ENCODE results near the gene CYP4F8. TPM values are rescaled to one million over a fixed set of nuclear protein-coding genes. Genes with fewer than 3 reads are reported as not detected.

Gene CYP4F8
- total and polyA plus RNA-seq, 2 experiments from 2014 or later: not detected

DNA sequence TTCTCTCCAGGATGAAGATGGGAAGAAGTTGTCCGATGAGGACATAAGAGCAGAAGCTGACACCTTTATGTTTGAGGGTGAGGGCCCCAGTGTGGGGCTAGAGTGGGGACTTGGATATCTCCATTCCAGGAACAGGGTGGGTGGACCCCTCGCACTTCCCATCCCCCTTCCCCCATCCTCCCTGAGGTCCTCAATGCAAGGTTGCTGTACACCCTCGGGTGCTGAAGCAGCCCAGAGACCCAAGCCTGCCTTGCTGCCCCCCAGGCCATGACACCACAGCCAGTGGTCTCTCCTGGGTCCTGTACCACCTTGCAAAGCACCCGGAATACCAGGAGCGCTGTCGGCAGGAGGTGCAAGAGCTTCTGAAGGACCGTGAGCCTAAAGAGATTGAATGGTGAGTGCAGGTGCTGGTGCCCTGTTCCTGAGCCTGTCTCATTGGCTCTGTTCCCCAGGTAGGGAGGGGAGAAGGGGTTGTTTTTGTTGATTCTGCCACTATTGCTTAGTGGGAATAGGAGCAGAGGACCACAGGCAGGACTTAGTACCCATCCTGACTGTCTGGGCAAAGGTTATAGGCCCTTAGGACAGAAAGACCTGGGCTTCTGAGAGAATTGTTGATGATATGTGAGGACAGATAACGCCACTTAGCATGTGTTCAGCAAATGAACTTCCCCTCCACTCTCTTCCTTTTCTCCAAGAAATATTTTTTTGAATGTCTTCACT, 37.7 kb downstream of the CYP4F8 start:
- no peak overlapping the region for H3K4me2 ChIP-seq (ENCODE audit: unreplicated experiment)
- no peak for TF ChIP-seq EZH2 (IDR thresholded peaks at IDR 0.05; ENCODE audit: insufficient read depth, poor library complexity, severe bottlenecking)
- no peak for TF ChIP-seq EZH2phosphoT487 (IDR thresholded peaks at IDR 0.05; ENCODE audit: insufficient read depth, low read depth)
- no peaks in the 10 kb centered on the region for H3K27me3 ChIP-seq (replicated peaks; ENCODE audit: insufficient read depth)
- in situ Hi-C loops (cut with MboI): no loop called here
- 31 to 38% methylated on average over 7 to 8 of the region's 8 CpGs for WGBS, 2 experiments (ENCODE audit: low coverage in 1 of 2, low lambda C conversion rate in 2 of 2, missing lambda C conversion rate in 2 of 2)
- H3K9ac ChIP-seq: no peak overlapping the region
- no peaks in the 10 kb centered on the region for H3K36me3 ChIP-seq (ENCODE audit: low read depth)
- no peaks in the 10 kb centered on the region for H3K9me2 ChIP-seq (ENCODE audit: insufficient read depth)
- H3K9me3 ChIP-seq (ENCODE audit: low read depth): no peaks in the 10 kb centered on the region
- no peaks in the 10 kb centered on the region for H3K79me2 ChIP-seq (ENCODE audit: insufficient read depth)
- H3K4me1 ChIP-seq (ENCODE audit: insufficient read depth): no peaks in the 10 kb centered on the region
- no peaks in the 10 kb centered on the region for H3F3A ChIP-seq (ENCODE audit: insufficient read depth)
- H3K4me3 ChIP-seq: no peak overlapping the region
- no peak overlapping the region for H2AFZ ChIP-seq
- no peak for DNase-seq
- no peak overlapping the region for H3K27ac ChIP-seq
- H4K20me1 ChIP-seq (ENCODE audit: insufficient read depth): no peaks in the 10 kb centered on the region

DNA sequence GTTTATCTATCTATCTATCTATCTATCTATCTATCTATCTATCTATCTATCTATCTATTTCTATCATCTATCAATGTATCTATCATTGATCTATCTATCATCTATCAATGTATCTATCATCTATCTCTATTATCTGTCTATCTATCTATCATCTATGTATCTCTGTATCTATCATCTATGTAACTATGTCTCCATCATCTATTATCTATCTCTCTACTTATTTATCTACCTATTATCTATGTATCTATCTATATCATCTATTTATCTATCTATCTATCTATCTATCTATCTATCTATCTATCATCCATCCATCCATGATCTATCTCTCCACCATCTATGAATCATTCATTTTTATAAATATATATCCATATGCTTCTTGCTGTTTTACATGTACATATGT, 41.4 kb downstream of the CYP4F8 start:
- Histone ChIP-seq H3K4me3 (no peak overlapping the region), H2AFZ (no peak overlapping the region), H4K20me1 (ENCODE audit: insufficient read depth) (no peaks in the 10 kb centered on the region), H3K9ac (no peak overlapping the region), H3K9me3 (ENCODE audit: low read depth) (no peaks in the 10 kb centered on the region), H3K4me1 (ENCODE audit: insufficient read depth) (no peaks in the 10 kb centered on the region), H3K4me2 (ENCODE audit: unreplicated experiment) (no peak overlapping the region), H3K27me3 (replicated peaks; ENCODE audit: insufficient read depth) (no peaks in the 10 kb centered on the region), H3F3A (ENCODE audit: insufficient read depth) (no peaks in the 10 kb centered on the region), H3K79me2 (ENCODE audit: insufficient read depth) (no peaks in the 10 kb centered on the region), H3K9me2 (ENCODE audit: insufficient read depth) (no peaks in the 10 kb centered on the region), H3K27ac (no peak overlapping the region), H3K36me3 (ENCODE audit: low read depth) (no peaks in the 10 kb centered on the region)
- in situ Hi-C loops (cut with MboI): no loop called here
- DNase-seq: no peak
- no peak for TF ChIP-seq EZH2phosphoT487 (IDR thresholded peaks at IDR 0.05; ENCODE audit: insufficient read depth, low read depth)
- no peak for TF ChIP-seq EZH2 (IDR thresholded peaks at IDR 0.05; ENCODE audit: insufficient read depth, poor library complexity, severe bottlenecking)

- Histone ChIP-seq H3K9ac (no peak overlapping the region), H3K9me3 (ENCODE audit: low read depth) (no peaks in the 10 kb centered on the region), H3K9me2 (ENCODE audit: insufficient read depth) (no peaks in the 10 kb centered on the region), H3F3A (ENCODE audit: insufficient read depth) (no peaks in the 10 kb centered on the region), H2AFZ (no peak overlapping the region), H3K36me3 (ENCODE audit: low read depth) (no peaks in the 10 kb centered on the region), H3K79me2 (ENCODE audit: insufficient read depth) (no peaks in the 10 kb centered on the region), H4K20me1 (ENCODE audit: insufficient read depth) (no peaks in the 10 kb centered on the region), H3K4me2 (ENCODE audit: unreplicated experiment) (no peak overlapping the region), H3K27ac (no peak overlapping the region), H3K4me3 (no peak overlapping the region), H3K4me1 (ENCODE audit: insufficient read depth) (no peaks in the 10 kb centered on the region), H3K27me3 (replicated peaks; ENCODE audit: insufficient read depth) (no peaks in the 10 kb centered on the region)
- in situ Hi-C loops (cut with MboI): no loop called here
- no peak for DNase-seq
- TF ChIP-seq EZH2phosphoT487 (IDR thresholded peaks at IDR 0.05; ENCODE audit: insufficient read depth, low read depth) (no peak), EZH2 (IDR thresholded peaks at IDR 0.05; ENCODE audit: insufficient read depth, poor library complexity, severe bottlenecking) (no peak)
- 41% methylated on average over 4 of the region's 4 CpGs for WGBS, 2 experiments (ENCODE audit: low coverage in 1 of 2, low lambda C conversion rate in 2 of 2, missing lambda C conversion rate in 2 of 2)
Measured at GRCh38 chr19:15663247-15663646, 48.2 kb downstream of the CYP4F8 start.

- 0 to 5% methylated on average over 1 of the region's 1 CpG for WGBS, 2 experiments (ENCODE audit: low coverage in 1 of 2, low lambda C conversion rate in 2 of 2, missing lambda C conversion rate in 2 of 2)
- Histone ChIP-seq H3K4me1 (ENCODE audit: insufficient read depth) (no peaks in the 10 kb centered on the region), H3K9me2 (ENCODE audit: insufficient read depth) (no peaks in the 10 kb centered on the region), H2AFZ (no peak overlapping the region), H3F3A (ENCODE audit: insufficient read depth) (no peaks in the 10 kb centered on the region), H3K4me3 (no peak overlapping the region), H3K9me3 (ENCODE audit: low read depth) (no peaks in the 10 kb centered on the region), H4K20me1 (ENCODE audit: insufficient read depth) (no peaks in the 10 kb centered on the region), H3K9ac (no peak overlapping the region), H3K27me3 (replicated peaks; ENCODE audit: insufficient read depth) (no peaks in the 10 kb centered on the region), H3K79me2 (ENCODE audit: insufficient read depth) (no peaks in the 10 kb centered on the region), H3K27ac (no peak overlapping the region), H3K36me3 (ENCODE audit: low read depth) (no peaks in the 10 kb centered on the region), H3K4me2 (ENCODE audit: unreplicated experiment) (no peak overlapping the region)
- in situ Hi-C loops (cut with MboI): no loop called here
- DNase-seq: no peak
- no peak for TF ChIP-seq EZH2 (IDR thresholded peaks at IDR 0.05; ENCODE audit: insufficient read depth, poor library complexity, severe bottlenecking)
- TF ChIP-seq EZH2phosphoT487 (IDR thresholded peaks at IDR 0.05; ENCODE audit: insufficient read depth, low read depth): no peak
Measured at GRCh38 chr19:15666186-15666585, 51.2 kb downstream of the CYP4F8 start.

DNA sequence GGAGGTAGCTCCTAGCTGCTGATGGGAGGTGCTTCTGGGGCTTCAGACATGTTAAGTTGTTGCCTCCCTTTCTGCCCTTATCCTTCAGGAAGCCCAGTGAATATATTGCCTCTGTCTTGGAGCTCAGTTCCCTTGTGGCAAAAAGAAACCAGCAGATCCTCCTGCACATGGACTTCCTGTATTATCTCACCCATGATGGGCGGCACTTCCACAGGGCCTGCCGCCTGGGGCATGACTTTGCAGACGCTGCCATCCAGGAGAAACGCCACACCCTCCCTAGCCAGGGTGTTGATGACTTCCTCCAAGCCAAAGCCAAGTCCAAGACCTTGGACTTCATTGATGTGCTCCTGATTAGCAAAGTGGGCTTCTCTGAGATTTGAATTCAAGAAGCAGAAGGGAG, 51.9 kb downstream of the CYP4F8 start:
- in situ Hi-C loops (cut with MboI): no loop called here
- H3K27ac ChIP-seq: no peak overlapping the region
- H3K9me3 ChIP-seq (ENCODE audit: low read depth): no peaks in the 10 kb centered on the region
- H3K4me3 ChIP-seq: no peak overlapping the region
- no peak for TF ChIP-seq EZH2phosphoT487 (IDR thresholded peaks at IDR 0.05; ENCODE audit: insufficient read depth, low read depth)
- no peak for TF ChIP-seq EZH2 (IDR thresholded peaks at IDR 0.05; ENCODE audit: insufficient read depth, poor library complexity, severe bottlenecking)
- H3K4me2 ChIP-seq (ENCODE audit: unreplicated experiment): no peak overlapping the region
- no peaks in the 10 kb centered on the region for H3K4me1 ChIP-seq (ENCODE audit: insufficient read depth)
- no peaks in the 10 kb centered on the region for H3K36me3 ChIP-seq (ENCODE audit: low read depth)
- H2AFZ ChIP-seq: no peak overlapping the region
- H3K79me2 ChIP-seq (ENCODE audit: insufficient read depth): no peaks in the 10 kb centered on the region
- 19 to 20% methylated on average over 4 of the region's 4 CpGs for WGBS, 2 experiments (ENCODE audit: low coverage in 1 of 2, low lambda C conversion rate in 2 of 2, missing lambda C conversion rate in 2 of 2)
- DNase-seq: no peak
- H3K9ac ChIP-seq: no peak overlapping the region
- H4K20me1 ChIP-seq (ENCODE audit: insufficient read depth): no peaks in the 10 kb centered on the region
- no peaks in the 10 kb centered on the region for H3K9me2 ChIP-seq (ENCODE audit: insufficient read depth)
- H3K27me3 ChIP-seq (replicated peaks; ENCODE audit: insufficient read depth): no peaks in the 10 kb centered on the region
- H3F3A ChIP-seq (ENCODE audit: insufficient read depth): no peaks in the 10 kb centered on the region
